SJSA1 (cell line): ENCODE measurements around the gene ANKRD9. TPM values are rescaled to one million over a fixed set of nuclear protein-coding genes. Genes with fewer than 3 reads are reported as not detected.

Source experiments
- DNase-seq, 2 experiments: peaks; one replicate each; pipeline ENCODE4 v3.0.0-alpha.2; 2015 to 2020; ENCODE audit warnings: low spot score in 2 of 2, low read depth in 1 of 2
- H3K27ac ChIP-seq: fragments of 250-450 bp; sonication (Bioruptor Pico); 2 replicates; pipeline ENCODE4 v1.5.1; 2020; ENCODE audit warnings: mild to moderate bottlenecking, moderate library complexity
- H3K27me3 ChIP-seq: fragments of 250-450 bp; sonication (Bioruptor Pico); replicated peaks from 2 replicates; pipeline ENCODE4 v1.5.1; 2020; ENCODE audit warnings: mild to moderate bottlenecking, moderate library complexity
- H3K36me3 ChIP-seq: fragments of 250-450 bp; sonication (Bioruptor Pico); 2 replicates; pipeline ENCODE4 v1.5.1; 2020; ENCODE audit warnings: mild to moderate bottlenecking
- H3K4me1 ChIP-seq: fragments of 250-450 bp; sonication (Bioruptor Pico); replicated peaks from 2 replicates; pipeline ENCODE4 v1.6.1; 2021; ENCODE audit warnings: mild to moderate bottlenecking
- H3K4me3 ChIP-seq: fragments of 250-450 bp; sonication (Bioruptor Pico); 2 replicates; pipeline ENCODE4 v1.5.1; 2020; ENCODE audit warnings: mild to moderate bottlenecking
- H3K9me3 ChIP-seq: fragments of 250-450 bp; sonication (Bioruptor Pico); replicated peaks from 2 replicates; pipeline ENCODE4 v1.5.1; 2020; ENCODE audit warnings: mild to moderate bottlenecking
- total RNA-seq: library from RNA; depleted of rRNA; stranded (reverse); fragments of >200 nt; shearing (Covaris generic); gene quantifications from 2 replicates; pipeline ENCODE4 v1.2.3, GENCODE V29; 2014

Gene ANKRD9
- total RNA-seq, 1 experiment from 2014 or later = 28.7 TPM

- Histone ChIP-seq H3K27ac (no peak overlapping the region), H3K4me3 (no peak overlapping the region), H3K4me1 (no peaks in the 10 kb centered on the region), H3K36me3 (no peaks in the 10 kb centered on the region), H3K9me3 (no peaks in the 10 kb centered on the region), H3K27me3 (no peaks in the 10 kb centered on the region)
- DNase-seq = no peak
These were observed 17.1 kb downstream of the ANKRD9 start for GRCh38 chr14:102492531-102492910.

- no peak overlapping the region for H3K4me3 ChIP-seq
- no peak for DNase-seq
- no peaks in the 10 kb centered on the region for H3K4me1 ChIP-seq
- H3K27me3 ChIP-seq = no peaks in the 10 kb centered on the region
- no peaks in the 10 kb centered on the region for H3K9me3 ChIP-seq
- no peak overlapping the region for H3K27ac ChIP-seq
- no peaks in the 10 kb centered on the region for H3K36me3 ChIP-seq
These were observed 17.6 kb downstream of the ANKRD9 start for GRCh38 chr14:102491786-102492530.

- Histone ChIP-seq H3K4me1 (no peaks in the 10 kb centered on the region), H3K27me3 (no peaks in the 10 kb centered on the region), H3K36me3 (no peaks in the 10 kb centered on the region), H3K27ac (no peak overlapping the region), H3K4me3 (no peak overlapping the region), H3K9me3 (no peaks in the 10 kb centered on the region)
- no peak for DNase-seq
These were observed 18.2 kb downstream of the ANKRD9 start for GRCh38 chr14:102491366-102491765.

GRCh38 chr14:102490456-102490855 lies 19.1 kb downstream of the ANKRD9 start:
- Histone ChIP-seq H3K4me3 (no peak overlapping the region), H3K27me3 (no peaks in the 10 kb centered on the region), H3K9me3 (no peaks in the 10 kb centered on the region), H3K4me1 (no peaks in the 10 kb centered on the region), H3K36me3 (no peaks in the 10 kb centered on the region), H3K27ac (no peak overlapping the region)
- no peak for DNase-seq

- H3K27me3 ChIP-seq = no peaks in the 10 kb centered on the region
- no peaks in the 10 kb centered on the region for H3K4me1 ChIP-seq
- no peak for DNase-seq
- no peak overlapping the region for H3K27ac ChIP-seq
- H3K9me3 ChIP-seq = no peaks in the 10 kb centered on the region
- H3K4me3 ChIP-seq = no peak overlapping the region
- no peaks in the 10 kb centered on the region; the same call in 1 of the 2 replicates for H3K36me3 ChIP-seq
These were observed 22.4 kb downstream of the ANKRD9 start for GRCh38 chr14:102487204-102487577.

GRCh38 chr14:102486513-102487203 lies 22.9 kb downstream of the ANKRD9 start:
- no peak for DNase-seq
- Histone ChIP-seq H3K27ac (no peak overlapping the region), H3K4me1 (no peaks in the 10 kb centered on the region), H3K4me3 (no peak overlapping the region), H3K27me3 (no peaks in the 10 kb centered on the region), H3K36me3 (no peaks in the 10 kb centered on the region; the same call in 1 of the 2 replicates), H3K9me3 (no peaks in the 10 kb centered on the region)

- H3K9me3 ChIP-seq = no peaks in the 10 kb centered on the region
- DNase-seq = no peak
- no peaks in the 10 kb centered on the region; the same call in 1 of the 2 replicates for H3K36me3 ChIP-seq
- H3K4me1 ChIP-seq = no peaks in the 10 kb centered on the region
- H3K27me3 ChIP-seq = no peaks in the 10 kb centered on the region
- no peak overlapping the region for H3K27ac ChIP-seq
- no peak overlapping the region for H3K4me3 ChIP-seq
These were observed 23.7 kb downstream of the ANKRD9 start for GRCh38 chr14:102485693-102486512.

- no peak overlapping the region for H3K27ac ChIP-seq
These were observed 25.3 kb downstream of the ANKRD9 start for GRCh38 chr14:102484316-102484715.

GRCh38 chr14:102481791-102482238 lies 27.8 kb downstream of the ANKRD9 start:
- Histone ChIP-seq H3K4me3 (no peak overlapping the region), H3K27ac (no peak overlapping the region), H3K9me3 (no peaks in the 10 kb centered on the region), H3K27me3 (no peaks in the 10 kb centered on the region), H3K4me1 (no peaks in the 10 kb centered on the region), H3K36me3 (no peaks in the 10 kb centered on the region; the same call in 1 of the 2 replicates)
- no peak for DNase-seq

More at GRCh38 chr14:102484316-102484715, 25.3 kb downstream of the ANKRD9 start:
- Histone ChIP-seq H3K4me3 (no peak overlapping the region), H3K36me3 (no peaks in the 10 kb centered on the region; the same call in 1 of the 2 replicates), H3K27me3 (no peaks in the 10 kb centered on the region), H3K4me1 (no peaks in the 10 kb centered on the region), H3K9me3 (no peaks in the 10 kb centered on the region)
- DNase-seq = no peak

- no peak overlapping the region for H3K27ac ChIP-seq
These were observed 28.2 kb downstream of the ANKRD9 start for GRCh38 chr14:102481371-102481770.

GRCh38 chr14:102479777-102480176 lies 29.8 kb downstream of the ANKRD9 start:
- DNase-seq = no peak
- H3K27ac ChIP-seq = no peak overlapping the region
- no peak overlapping the region for H3K4me3 ChIP-seq
- no peaks in the 10 kb centered on the region for H3K9me3 ChIP-seq
- H3K27me3 ChIP-seq = no peaks in the 10 kb centered on the region
- H3K36me3 ChIP-seq = no peaks in the 10 kb centered on the region; the same call in 1 of the 2 replicates
- no peaks in the 10 kb centered on the region for H3K4me1 ChIP-seq

More at GRCh38 chr14:102481371-102481770, 28.2 kb downstream of the ANKRD9 start:
- no peaks in the 10 kb centered on the region for H3K4me1 ChIP-seq
- no peaks in the 10 kb centered on the region for H3K9me3 ChIP-seq
- H3K36me3 ChIP-seq = no peaks in the 10 kb centered on the region; the same call in 1 of the 2 replicates
- DNase-seq = no peak
- no peak overlapping the region for H3K4me3 ChIP-seq
- no peaks in the 10 kb centered on the region for H3K27me3 ChIP-seq

- H3K4me3 ChIP-seq = no peak overlapping the region
- DNase-seq = no peak
- no peak overlapping the region for H3K27ac ChIP-seq
- no peaks in the 10 kb centered on the region; the same call in 1 of the 2 replicates for H3K36me3 ChIP-seq
- no peaks in the 10 kb centered on the region for H3K9me3 ChIP-seq
- H3K27me3 ChIP-seq = no peaks in the 10 kb centered on the region
- H3K4me1 ChIP-seq = no peaks in the 10 kb centered on the region
These were observed 30.5 kb downstream of the ANKRD9 start for GRCh38 chr14:102479107-102479506.

GRCh38 chr14:102474934-102475333 lies 34.6 kb downstream of the ANKRD9 start:
- no peaks in the 10 kb centered on the region for H3K36me3 ChIP-seq
- H3K9me3 ChIP-seq = no peaks in the 10 kb centered on the region
- H3K4me1 ChIP-seq = 0 out of 2 replicates have a peak, but pooled peaks cover 3% of the 10 kb centered on the region
- H3K4me3 ChIP-seq = no peak overlapping the region
- H3K27me3 ChIP-seq = no peaks in the 10 kb centered on the region
- no peak overlapping the region for H3K27ac ChIP-seq
- no peak for DNase-seq
